Measurements from ENCODE around the gene HHAT.

- TF ChIP-seq GATA2 (IDR thresholded peaks at IDR 0.05; ENCODE audit: low read depth, low read length): no peak
- no peak for TF ChIP-seq GATA3 (IDR thresholded peaks at IDR 0.05; ENCODE audit: low read depth, low read length)
Measured at GRCh38 chr1:210724768-210725167, 396.1 kb downstream of the HHAT start.

Measured in SH-SY5Y (cell line).